ENCODE data around the gene SUGCT. TPM values are rescaled to one million over a fixed set of nuclear protein-coding genes. Genes with fewer than 3 reads are reported as not detected.

SUGCT gene
- polyA plus RNA-seq, 1 of the 3 experiments (the other 2 are of a cell fraction), result 53.7 TPM

GRCh38 chr7:40569326-40569725, 434.5 kb downstream of the SUGCT start:
- Histone ChIP-seq H3K27ac (ENCODE audit: low read depth in 2 of 2, low read length in 1 of 2) (peak overlapping the region; percentile 26 to 81; a peak in 2 of 4 replicates), H3K4me3 (ENCODE audit: low read depth in 2 of 2, low read length in 1 of 2) (no peak overlapping the region), H3K9ac (no peak overlapping the region), H3K27me3 (ENCODE audit: insufficient read depth) (no peaks in the 10 kb centered on the region), H3K9me2 (no peaks in the 10 kb centered on the region), H2AFZ (ENCODE audit: low read depth) (no peak overlapping the region), H3K36me3 (replicated peaks in 1 of 2; ENCODE audit: control insufficient read depth in 1 of 2, insufficient read depth in 2 of 2, low read length in 1 of 2) (peaks cover 8 to 11% of the 10 kb centered on the region in 2 experiments), H3K79me2 (ENCODE audit: insufficient read depth) (peaks cover 88% of the 10 kb centered on the region), H3K4me2 (no peak overlapping the region), H3F3A (replicated peaks; ENCODE audit: insufficient read depth) (peaks cover 34% of the 10 kb centered on the region), H3K4me1 (ENCODE audit: control insufficient read depth in 1 of 2, insufficient read depth in 2 of 2, low read depth in 1 of 2, low read length in 1 of 2) (peaks cover 17 to 23% of the 10 kb centered on the region in 2 experiments), H4K20me1 (ENCODE audit: insufficient read depth) (no peaks in the 10 kb centered on the region), H3K9me3 (no peaks in the 10 kb centered on the region)
- WGBS (ENCODE audit: low lambda C conversion rate), result 82% methylated on average over 3 of the region's 3 CpGs
- POLR2A ChIA-PET, result no interaction called here
- CTCF ChIA-PET, result interaction anchor here (1.0 to 1.6 kb wide), 5 partner anchors 8 to 142 kb away, joined by 3 to 5 read pairs (median 4); no protein-coding TSS in a partner anchor
- no peak for DNase-seq
- TF ChIP-seq, protein P1, sequence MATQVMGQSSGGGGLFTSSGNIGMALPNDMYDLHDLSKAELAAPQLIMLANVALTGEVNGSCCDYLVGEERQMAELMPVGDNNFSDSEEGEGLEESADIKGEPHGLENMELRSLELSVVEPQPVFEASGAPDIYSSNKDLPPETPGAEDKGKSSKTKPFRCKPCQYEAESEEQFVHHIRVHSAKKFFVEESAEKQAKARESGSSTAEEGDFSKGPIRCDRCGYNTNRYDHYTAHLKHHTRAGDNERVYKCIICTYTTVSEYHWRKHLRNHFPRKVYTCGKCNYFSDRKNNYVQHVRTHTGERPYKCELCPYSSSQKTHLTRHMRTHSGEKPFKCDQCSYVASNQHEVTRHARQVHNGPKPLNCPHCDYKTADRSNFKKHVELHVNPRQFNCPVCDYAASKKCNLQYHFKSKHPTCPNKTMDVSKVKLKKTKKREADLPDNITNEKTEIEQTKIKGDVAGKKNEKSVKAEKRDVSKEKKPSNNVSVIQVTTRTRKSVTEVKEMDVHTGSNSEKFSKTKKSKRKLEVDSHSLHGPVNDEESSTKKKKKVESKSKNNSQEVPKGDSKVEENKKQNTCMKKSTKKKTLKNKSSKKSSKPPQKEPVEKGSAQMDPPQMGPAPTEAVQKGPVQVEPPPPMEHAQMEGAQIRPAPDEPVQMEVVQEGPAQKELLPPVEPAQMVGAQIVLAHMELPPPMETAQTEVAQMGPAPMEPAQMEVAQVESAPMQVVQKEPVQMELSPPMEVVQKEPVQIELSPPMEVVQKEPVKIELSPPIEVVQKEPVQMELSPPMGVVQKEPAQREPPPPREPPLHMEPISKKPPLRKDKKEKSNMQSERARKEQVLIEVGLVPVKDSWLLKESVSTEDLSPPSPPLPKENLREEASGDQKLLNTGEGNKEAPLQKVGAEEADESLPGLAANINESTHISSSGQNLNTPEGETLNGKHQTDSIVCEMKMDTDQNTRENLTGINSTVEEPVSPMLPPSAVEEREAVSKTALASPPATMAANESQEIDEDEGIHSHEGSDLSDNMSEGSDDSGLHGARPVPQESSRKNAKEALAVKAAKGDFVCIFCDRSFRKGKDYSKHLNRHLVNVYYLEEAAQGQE (IDR thresholded peaks at IDR 0.05; ENCODE audit: low read depth, low read length), result no peak
- TF ChIP-seq MXI1 (IDR thresholded peaks at IDR 0.05; ENCODE audit: low read depth, low read length), result no peak
- TF ChIP-seq GATA2 (CRISPR knock-in tag; IDR thresholded peaks at IDR 0.05), result no peak
- no peak for TF ChIP-seq SMC3 (IDR thresholded peaks at IDR 0.05; ENCODE audit: low read depth, low read length)
- no peak for TF ChIP-seq IRF3 (IDR thresholded peaks at IDR 0.05; ENCODE audit: low read depth, low read length)
- TF ChIP-seq ZBTB33 (IDR thresholded peaks at IDR 0.05; ENCODE audit: borderline replicate concordance, low read depth), result no peak
- TF ChIP-seq SIN3A (IDR thresholded peaks at IDR 0.05; ENCODE audit: borderline replicate concordance, low read depth, low read length), result no peak

GRCh38 chr7:40570223-40570622, 435.4 kb downstream of the SUGCT start:
- H3K27ac ChIP-seq (ENCODE audit: low read depth in 2 of 2, low read length in 1 of 2), result peak overlapping the region; percentile 26 to 81
- no peaks in the 10 kb centered on the region for H4K20me1 ChIP-seq (ENCODE audit: insufficient read depth)
- no peak overlapping the region for H3K4me3 ChIP-seq (ENCODE audit: low read depth in 2 of 2, low read length in 1 of 2)
- H3K4me1 ChIP-seq (ENCODE audit: control insufficient read depth in 1 of 2, insufficient read depth in 2 of 2, low read depth in 1 of 2, low read length in 1 of 2), result peaks cover 17 to 23% of the 10 kb centered on the region in 2 experiments
- ChIA-PET CTCF (interaction anchor here (0.6 to 1.5 kb wide), 4 partner anchors 14 to 514 kb away, joined by 3 to 6 read pairs (median 4); no protein-coding TSS in a partner anchor), POLR2A (no interaction called here)
- H3K4me2 ChIP-seq, result no peak overlapping the region
- peaks cover 8 to 11% of the 10 kb centered on the region in 2 experiments for H3K36me3 ChIP-seq (replicated peaks in 1 of 2; ENCODE audit: control insufficient read depth in 1 of 2, insufficient read depth in 2 of 2, low read length in 1 of 2)
- TF ChIP-seq, protein P1 (IDR thresholded peaks at IDR 0.05; ENCODE audit: low read depth, low read length), result peak; percentile 22; the same call in 1 of the 2 replicates
- TF ChIP-seq, protein P2, sequence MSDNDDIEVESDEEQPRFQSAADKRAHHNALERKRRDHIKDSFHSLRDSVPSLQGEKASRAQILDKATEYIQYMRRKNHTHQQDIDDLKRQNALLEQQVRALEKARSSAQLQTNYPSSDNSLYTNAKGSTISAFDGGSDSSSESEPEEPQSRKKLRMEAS (IDR thresholded peaks at IDR 0.05; ENCODE audit: low read depth), result peak; percentile 34; the same call in 1 of the 2 replicates
- no peak for TF ChIP-seq PBX3 (IDR thresholded peaks at IDR 0.05)
- no peaks in the 10 kb centered on the region for H3K9me3 ChIP-seq
- H3K9me2 ChIP-seq, result no peaks in the 10 kb centered on the region
- no peak overlapping the region for H2AFZ ChIP-seq (ENCODE audit: low read depth)
- no peaks in the 10 kb centered on the region for H3K27me3 ChIP-seq (ENCODE audit: insufficient read depth)
- H3K9ac ChIP-seq, result no peak overlapping the region
- no peak for DNase-seq
- H3K79me2 ChIP-seq (ENCODE audit: insufficient read depth), result peaks cover 88% of the 10 kb centered on the region
- peaks cover 27% of the 10 kb centered on the region for H3F3A ChIP-seq (replicated peaks; ENCODE audit: insufficient read depth)
- WGBS (ENCODE audit: low lambda C conversion rate), result 73% methylated on average over 1 of the region's 1 CpG

Data from SK-N-SH (cell line).